GM12878 (cell line): ENCODE results near the gene CFAP97D2.

ENCODE experiments used
- BRCA1 ChIP-seq: IDR thresholded peaks from 2 replicates; pipeline ENCODE4 v1.6.1; 2011; ENCODE audit warnings: low read depth, low read length, improper control_type of control experiment
- CREB1 ChIP-seq: IDR thresholded peaks from 2 replicates; pipeline ENCODE4 v1.6.1; 2012; ENCODE audit warnings: low read depth, mild to moderate bottlenecking, inconsistent platforms
- CTCF ChIP-seq, 3 experiments: IDR thresholded peaks in 2 of 3; conservative IDR thresholded peaks in 1 of 3; 2 replicates each; pipeline ENCODE4 v1.5.1; 2011; ENCODE audit warnings: low read depth in 3 of 3, low read length in 3 of 3, mild to moderate bottlenecking in 3 of 3, control low read depth in 2 of 3, moderate library complexity in 2 of 3, inconsistent platforms in 1 of 3, mixed read lengths in 1 of 3; ENCODE audit not compliant: control insufficient read depth in 2 of 3, insufficient read depth in 1 of 3; ENCODE audit errors: extremely low read depth in 1 of 3
- HDAC2 ChIP-seq: fragments of 200-600 bp; sonication (generic); IDR thresholded peaks from 2 replicates; pipeline ENCODE4 v1.6.1; 2017
- PAX5 ChIP-seq: IDR thresholded peaks from 2 replicates; pipeline ENCODE4 v1.6.1; 2011; ENCODE audit warnings: low read depth, low read length, borderline replicate concordance
- POLR2A ChIP-seq: IDR thresholded peaks from 2 replicates; pipeline ENCODE4 v1.6.1; 2011; ENCODE audit warnings: low read depth, mild to moderate bottlenecking, low read length
- REST ChIP-seq: IDR thresholded peaks from 2 replicates; pipeline ENCODE4 v1.6.1; 2012; ENCODE audit warnings: mild to moderate bottlenecking, low read depth, low read length
- SMC3 ChIP-seq: IDR thresholded peaks from 2 replicates; pipeline ENCODE4 v1.6.1; 2011; ENCODE audit warnings: low read length, improper control_type of control experiment, borderline replicate concordance
- ZBTB11 ChIP-seq: fragments of 450-650 bp; formaldehyde crosslinking; IDR thresholded peaks from 2 replicates; pipeline ENCODE4 v1.5.0; 2022; ENCODE audit warnings: mild to moderate bottlenecking, missing genetic modification characterization
- ZBTB4 ChIP-seq: fragments of 450-650 bp; formaldehyde crosslinking; IDR thresholded peaks from 2 replicates; pipeline ENCODE4 v1.4.0; 2022; ENCODE audit warnings: mild to moderate bottlenecking, moderate library complexity

GRCh38 chr13:114173745-114174144 lies 5.3 kb upstream of the CFAP97D2 start:
- TF ChIP-seq CTCF (IDR thresholded peaks at IDR 0.05 in 2 of 3, conservative IDR thresholded peaks at IDR 0.05 in 1 of 3; ENCODE audit: control insufficient read depth in 2 of 3, extremely low read depth in 1 of 3, insufficient read depth in 1 of 3, low read depth in 3 of 3, low read length in 3 of 3) (no peak), ZBTB4 (CRISPR knock-in tag) (no peak), REST (no peak), SMC3 (no peak), BRCA1 (no peak), ZBTB11 (no peak), PAX5 (no peak), CREB1 (no peak), HDAC2 (no peak), POLR2A (no peak)
